Suprapubic skin (tissue), 4 donors: Measurements from ENCODE around the gene RAB14. TPM values are rescaled to one million over a fixed set of nuclear protein-coding genes. Genes with fewer than 3 reads are reported as not detected.

Experiments
- DNase-seq, 2 donors: peaks; one replicate each; pipeline ENCODE4 v3.0.0-alpha.2; 2019; ENCODE audit warnings: low spot score in 2 of 2
- H3K27ac ChIP-seq: fragments of 200-600 bp; sonication (generic); one replicate; pipeline ENCODE4 v1.5.1; 2019
- H3K27me3 ChIP-seq: fragments of 200-600 bp; sonication (generic); one replicate; pipeline ENCODE4 v1.5.1; 2019
- H3K36me3 ChIP-seq: fragments of 200-600 bp; sonication (generic); one replicate; pipeline ENCODE4 v1.5.1; 2019
- H3K4me1 ChIP-seq: fragments of 200-600 bp; sonication (generic); one replicate; pipeline ENCODE4 v1.5.1; 2019
- H3K4me3 ChIP-seq: fragments of 200-600 bp; sonication (generic); one replicate; pipeline ENCODE4 v1.5.1; 2019; ENCODE audit warnings: mild to moderate bottlenecking
- H3K9me3 ChIP-seq: fragments of 200-600 bp; sonication (generic); one replicate; pipeline ENCODE4 v1.5.1; 2019
- CTCF ChIP-seq, 2 donors: fragments of 200-600 bp in 1 of 2; fragments of 450-650 bp in 1 of 2; sonication (generic) in 1 of 2; IDR thresholded peaks; one replicate each; pipeline ENCODE4 v1.5.1; 2016 to 2019; ENCODE audit warnings: antibody characterized with exemption in 2 of 2, mild to moderate bottlenecking in 1 of 2, moderate library complexity in 1 of 2
- EP300 ChIP-seq: sonication (generic); formaldehyde crosslinking; IDR thresholded peaks from one replicate; pipeline ENCODE4 v1.6.1; 2017; ENCODE audit warnings: antibody characterized with exemption
- POLR2A ChIP-seq, 2 donors: fragments of 450-650 bp; IDR thresholded peaks; one replicate each; pipeline ENCODE4 v1.6.1; 2017; ENCODE audit warnings: antibody characterized with exemption in 2 of 2, mild to moderate bottlenecking in 2 of 2, moderate library complexity in 2 of 2
- POLR2AphosphoS5 ChIP-seq, 3 donors: sonication (generic); formaldehyde crosslinking; IDR thresholded peaks; one replicate each; pipeline ENCODE4 v1.6.1; 2017; ENCODE audit warnings: antibody characterized with exemption in 3 of 3
- WGBS: methylation state at CpG from one replicate; pipeline ENCODE4 v1.1.5; 2018; 5-methylcytosine and 5-hydroxymethylcytosine counted together
- total RNA-seq, 4 donors: library from RNA; depleted of rRNA; stranded (reverse); fragments of >200 nt; gene quantifications; one replicate each; pipeline ENCODE4 v1.1.0, GENCODE V29; 2016

Gene RAB14
- total RNA-seq, 4 donors from 2014 or later, result 41.4 to 49.5 (median 45.9) TPM

GRCh38 chr9:121189660-121190059 is 12.0 kb downstream of the RAB14 start:
- no peaks in the 10 kb centered on the region for H3K27me3 ChIP-seq
- no peak for DNase-seq
- WGBS, result 89% methylated on average over 3 of the region's 3 CpGs
- H3K9me3 ChIP-seq, result no peaks in the 10 kb centered on the region
- H3K4me3 ChIP-seq, result no peak overlapping the region
- TF ChIP-seq CTCF (IDR thresholded peaks at IDR 0.05), result no peak
- H3K27ac ChIP-seq, result no peak overlapping the region
- peaks cover 68% of the 10 kb centered on the region for H3K4me1 ChIP-seq
- no peaks in the 10 kb centered on the region for H3K36me3 ChIP-seq

GRCh38 chr9:121189006-121189405 is 12.7 kb downstream of the RAB14 start:
- 70% methylated on average over 1 of the region's 1 CpG for WGBS
- DNase-seq, result no peak
- H3K27ac ChIP-seq, result no peak overlapping the region
- peaks cover 61% of the 10 kb centered on the region for H3K4me1 ChIP-seq
- TF ChIP-seq EP300 (no peak), POLR2AphosphoS5 (IDR thresholded peaks at IDR 0.05) (no peak), POLR2A (IDR thresholded peaks at IDR 0.05) (no peak), CTCF (IDR thresholded peaks at IDR 0.05) (no peak)
- no peaks in the 10 kb centered on the region for H3K27me3 ChIP-seq
- H3K4me3 ChIP-seq, result no peak overlapping the region
- H3K36me3 ChIP-seq, result peaks cover 2% of the 10 kb centered on the region
- H3K9me3 ChIP-seq, result no peaks in the 10 kb centered on the region

- 58% methylated on average over 3 of the region's 3 CpGs for WGBS
- no peak overlapping the region for H3K27ac ChIP-seq
- no peak for DNase-seq
- H3K36me3 ChIP-seq, result peaks cover 4% of the 10 kb centered on the region
- no peaks in the 10 kb centered on the region for H3K9me3 ChIP-seq
- H3K4me1 ChIP-seq, result peaks cover 54% of the 10 kb centered on the region
- TF ChIP-seq POLR2A (IDR thresholded peaks at IDR 0.05) (no peak), POLR2AphosphoS5 (IDR thresholded peaks at IDR 0.05) (no peak), EP300 (no peak), CTCF (IDR thresholded peaks at IDR 0.05) (no peak)
- H3K4me3 ChIP-seq, result no peak overlapping the region
- no peaks in the 10 kb centered on the region for H3K27me3 ChIP-seq
Measured at GRCh38 chr9:121187636-121188305, 13.9 kb downstream of the RAB14 start.

- TF ChIP-seq POLR2A (IDR thresholded peaks at IDR 0.05) (no peak), CTCF (IDR thresholded peaks at IDR 0.05) (no peak), EP300 (no peak), POLR2AphosphoS5 (IDR thresholded peaks at IDR 0.05) (no peak)
- Histone ChIP-seq H3K27ac (no peak overlapping the region), H3K4me3 (no peak overlapping the region), H3K9me3 (no peaks in the 10 kb centered on the region), H3K27me3 (no peaks in the 10 kb centered on the region), H3K4me1 (peaks cover 44% of the 10 kb centered on the region), H3K36me3 (peaks cover 19% of the 10 kb centered on the region)
- no peak for DNase-seq
- 95% methylated on average over 4 of the region's 4 CpGs for WGBS
Measured at GRCh38 chr9:121185774-121186403, 15.8 kb downstream of the RAB14 start.

- peaks cover 38% of the 10 kb centered on the region for H3K4me1 ChIP-seq
- TF ChIP-seq CTCF (IDR thresholded peaks at IDR 0.05) (no peak), EP300 (no peak)
- no peaks in the 10 kb centered on the region for H3K27me3 ChIP-seq
- H3K27ac ChIP-seq, result no peak overlapping the region
- WGBS, result 76% methylated on average over 3 of the region's 3 CpGs
- peaks cover 23% of the 10 kb centered on the region for H3K36me3 ChIP-seq
- no peak for DNase-seq
- no peaks in the 10 kb centered on the region for H3K9me3 ChIP-seq
- H3K4me3 ChIP-seq, result no peak overlapping the region
Measured at GRCh38 chr9:121185178-121185745, 16.4 kb downstream of the RAB14 start.
